Astrocyte (in vitro differentiated cells and primary cell): Measurements from ENCODE around the gene BMAL1. TPM values are rescaled to one million over a fixed set of nuclear protein-coding genes. Genes with fewer than 3 reads are reported as not detected.

Experiments
- DNase-seq: peaks from one replicate; pipeline ENCODE4 v3.0.0-alpha.2; 2010; ENCODE audit warnings: low read depth
- FAIRE-seq: peaks from 2 replicates; lab custom pipeline; 2011; peaks lifted over from hg19 to GRCh38; lab: Jason Lieb, UNC
- H2AFZ ChIP-seq: 2 replicates; pipeline ENCODE4 v1.6.0; 2012; ENCODE audit warnings: low read depth, low read length, inconsistent platforms
- H3K27ac ChIP-seq: 2 replicates; pipeline ENCODE4 v1.5.1; 2011; ENCODE audit warnings: low read depth, low read length, inconsistent platforms
- H3K27me3 ChIP-seq: 2 replicates; pipeline ENCODE4 v1.6.0; 2011; ENCODE audit warnings: low read length, inconsistent platforms; ENCODE audit not compliant: insufficient read depth
- H3K36me3 ChIP-seq: 2 replicates; pipeline ENCODE4 v1.5.1; 2011; ENCODE audit warnings: low read length, inconsistent platforms; ENCODE audit not compliant: insufficient read depth
- H3K4me1 ChIP-seq: 2 replicates; pipeline ENCODE4 v1.5.1; 2011; ENCODE audit warnings: low read length, inconsistent platforms; ENCODE audit not compliant: insufficient read depth
- H3K4me2 ChIP-seq: 2 replicates; pipeline ENCODE4 v1.6.0; 2012; ENCODE audit warnings: low read length, inconsistent platforms
- H3K4me3 ChIP-seq: 2 replicates; pipeline ENCODE4 v1.5.1; 2011; ENCODE audit warnings: low read depth, mild to moderate bottlenecking, low read length, inconsistent platforms; ENCODE audit not compliant: insufficient read depth
- H3K79me2 ChIP-seq: 2 replicates; pipeline ENCODE4 v1.6.0; 2012; ENCODE audit warnings: mild to moderate bottlenecking, low read length, inconsistent platforms; ENCODE audit not compliant: insufficient read depth
- H3K9ac ChIP-seq: 2 replicates; pipeline ENCODE4 v1.6.0; 2012; ENCODE audit warnings: mild to moderate bottlenecking, low read length, inconsistent platforms
- H3K9me3 ChIP-seq: 2 replicates; pipeline ENCODE4 v1.5.1; 2012; ENCODE audit warnings: low read depth, mild to moderate bottlenecking, low read length, inconsistent platforms; ENCODE audit not compliant: insufficient read depth
- H4K20me1 ChIP-seq: 2 replicates; pipeline ENCODE4 v1.6.0; 2012; ENCODE audit warnings: low read length, inconsistent platforms; ENCODE audit not compliant: insufficient read depth
- H3K27ac Mint-ChIP-seq: one replicate; pipeline ENCODE4 v1.8.0; 2021; ENCODE audit warnings: mild to moderate bottlenecking, mixed read lengths; ENCODE audit not compliant: unreplicated experiment
- H3K27me3 Mint-ChIP-seq: one replicate; pipeline ENCODE4 v1.8.0; 2021; ENCODE audit warnings: low read depth, mixed read lengths; ENCODE audit not compliant: unreplicated experiment
- H3K36me3 Mint-ChIP-seq: one replicate; pipeline ENCODE4 v1.8.0; 2021; ENCODE audit warnings: low read depth, mixed read lengths; ENCODE audit not compliant: unreplicated experiment
- H3K4me1 Mint-ChIP-seq: one replicate; pipeline ENCODE4 v1.8.0; 2021; ENCODE audit warnings: low read depth, mixed read lengths; ENCODE audit not compliant: unreplicated experiment
- H3K4me3 Mint-ChIP-seq: one replicate; pipeline ENCODE4 v1.8.0; 2021; ENCODE audit warnings: mild to moderate bottlenecking, moderate library complexity, mixed read lengths; ENCODE audit not compliant: unreplicated experiment
- H3K9me3 Mint-ChIP-seq: one replicate; pipeline ENCODE4 v1.8.0; 2021; ENCODE audit warnings: mild to moderate bottlenecking, mixed read lengths; ENCODE audit not compliant: unreplicated experiment
- CTCF ChIP-seq: IDR thresholded peaks from 2 replicates; pipeline ENCODE4 v1.5.1; 2011; ENCODE audit warnings: low read depth, mild to moderate bottlenecking, inconsistent platforms, low read length, moderate library complexity; ENCODE audit not compliant: insufficient read depth
- EZH2 ChIP-seq: IDR thresholded peaks from 2 replicates; pipeline ENCODE4 v1.6.1; 2012; ENCODE audit warnings: mild to moderate bottlenecking, low read length, inconsistent platforms; ENCODE audit not compliant: insufficient read depth
- total RNA-seq: library from RNA; stranded (reverse); gene quantifications from 2 replicates; pipeline ENCODE4 v1.2.1, GENCODE V29; 2021

Gene BMAL1
- total RNA-seq, 1 donor from 2014 or later: 26.9 TPM

GRCh38 chr11:13349046-13349445 lies 71.5 kb downstream of the BMAL1 start:
- no peak for TF ChIP-seq CTCF
- no peak for TF ChIP-seq EZH2
- no peaks in the 10 kb centered on the region for H3K36me3 ChIP-seq
- H3K27me3 ChIP-seq: no peaks in the 10 kb centered on the region
- H3K4me1 Mint-ChIP-seq: peaks cover 13% of the 10 kb centered on the region
- no peaks in the 10 kb centered on the region for H3K9me3 ChIP-seq
- peaks cover 3% of the 10 kb centered on the region for H3K79me2 ChIP-seq
- peaks cover 4% of the 10 kb centered on the region for H3K4me1 ChIP-seq
- DNase-seq (no peak), FAIRE-seq (no peak)
- no peak overlapping the region for H3K9ac ChIP-seq
- H4K20me1 ChIP-seq: no peaks in the 10 kb centered on the region
- H3K27ac ChIP-seq: no peak overlapping the region
- H3K27ac Mint-ChIP-seq: no peak overlapping the region
- H3K4me2 ChIP-seq: no peak overlapping the region
- H2AFZ ChIP-seq: no peak overlapping the region
- H3K4me3 ChIP-seq: no peak overlapping the region
- H3K27me3 Mint-ChIP-seq: no peaks in the 10 kb centered on the region
- no peak overlapping the region for H3K4me3 Mint-ChIP-seq
- H3K36me3 Mint-ChIP-seq: peaks cover 8% of the 10 kb centered on the region
- H3K9me3 Mint-ChIP-seq: no peaks in the 10 kb centered on the region

GRCh38 chr11:13349581-13349980 lies 72.0 kb downstream of the BMAL1 start:
- Mint-ChIP-seq H3K36me3 (peaks cover 7% of the 10 kb centered on the region), H3K27ac (no peak overlapping the region), H3K27me3 (no peaks in the 10 kb centered on the region), H3K4me1 (peaks cover 13% of the 10 kb centered on the region), H3K9me3 (no peaks in the 10 kb centered on the region), H3K4me3 (no peak overlapping the region)
- H3K9ac ChIP-seq: no peak overlapping the region
- peaks cover 3% of the 10 kb centered on the region for H3K4me1 ChIP-seq
- no peak for DNase-seq
- H3K27me3 ChIP-seq: no peaks in the 10 kb centered on the region
- TF ChIP-seq CTCF (no peak), EZH2 (no peak)
- no peaks in the 10 kb centered on the region for H3K36me3 ChIP-seq
- no peak overlapping the region for H2AFZ ChIP-seq
- H3K79me2 ChIP-seq: peaks cover under 1% of the 10 kb centered on the region
- H3K9me3 ChIP-seq: no peaks in the 10 kb centered on the region
- no peak overlapping the region for H3K4me3 ChIP-seq
- H3K4me2 ChIP-seq: no peak overlapping the region
- H3K27ac ChIP-seq: no peak overlapping the region
- no peaks in the 10 kb centered on the region for H4K20me1 ChIP-seq
- no peak for FAIRE-seq

GRCh38 chr11:13352711-13353110 lies 75.1 kb downstream of the BMAL1 start:
- no peaks in the 10 kb centered on the region for H3K27me3 ChIP-seq
- H3K4me2 ChIP-seq: no peak overlapping the region
- FAIRE-seq: no peak
- DNase-seq: no peak
- TF ChIP-seq CTCF (no peak), EZH2 (no peak)
- no peaks in the 10 kb centered on the region for H3K4me1 ChIP-seq
- no peaks in the 10 kb centered on the region for H3K79me2 ChIP-seq
- Mint-ChIP-seq H3K27me3 (no peaks in the 10 kb centered on the region), H3K9me3 (no peaks in the 10 kb centered on the region), H3K36me3 (peaks cover 16% of the 10 kb centered on the region), H3K4me1 (peaks cover 10% of the 10 kb centered on the region), H3K27ac (no peak overlapping the region), H3K4me3 (no peak overlapping the region)
- H2AFZ ChIP-seq: no peak overlapping the region
- no peaks in the 10 kb centered on the region for H4K20me1 ChIP-seq
- H3K36me3 ChIP-seq: no peaks in the 10 kb centered on the region
- H3K9me3 ChIP-seq: no peaks in the 10 kb centered on the region
- H3K9ac ChIP-seq: no peak overlapping the region
- no peak overlapping the region for H3K4me3 ChIP-seq
- H3K27ac ChIP-seq: no peak overlapping the region
